Activated CD4-positive, alpha-beta T cell treated with anti-CD3 and anti-CD28 coated beads for 24 hours (primary cell): Measurements from ENCODE around the gene GOLGA5.
"Not testable (repeated sequence)": the region's sequence is repeated elsewhere in the genome, so short reads cannot be mapped to it uniquely, and the experiment has no call there.

Experiments
- DNase-seq, 2 donors: peaks; one replicate each; pipeline ENCODE4 v3.0.0-alpha.2; 2020; ENCODE audit warnings: low read depth in 2 of 2

The GOLGA5 gene, protein sequence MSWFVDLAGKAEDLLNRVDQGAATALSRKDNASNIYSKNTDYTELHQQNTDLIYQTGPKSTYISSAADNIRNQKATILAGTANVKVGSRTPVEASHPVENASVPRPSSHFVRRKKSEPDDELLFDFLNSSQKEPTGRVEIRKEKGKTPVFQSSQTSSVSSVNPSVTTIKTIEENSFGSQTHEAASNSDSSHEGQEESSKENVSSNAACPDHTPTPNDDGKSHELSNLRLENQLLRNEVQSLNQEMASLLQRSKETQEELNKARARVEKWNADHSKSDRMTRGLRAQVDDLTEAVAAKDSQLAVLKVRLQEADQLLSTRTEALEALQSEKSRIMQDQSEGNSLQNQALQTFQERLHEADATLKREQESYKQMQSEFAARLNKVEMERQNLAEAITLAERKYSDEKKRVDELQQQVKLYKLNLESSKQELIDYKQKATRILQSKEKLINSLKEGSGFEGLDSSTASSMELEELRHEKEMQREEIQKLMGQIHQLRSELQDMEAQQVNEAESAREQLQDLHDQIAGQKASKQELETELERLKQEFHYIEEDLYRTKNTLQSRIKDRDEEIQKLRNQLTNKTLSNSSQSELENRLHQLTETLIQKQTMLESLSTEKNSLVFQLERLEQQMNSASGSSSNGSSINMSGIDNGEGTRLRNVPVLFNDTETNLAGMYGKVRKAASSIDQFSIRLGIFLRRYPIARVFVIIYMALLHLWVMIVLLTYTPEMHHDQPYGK

DNA sequence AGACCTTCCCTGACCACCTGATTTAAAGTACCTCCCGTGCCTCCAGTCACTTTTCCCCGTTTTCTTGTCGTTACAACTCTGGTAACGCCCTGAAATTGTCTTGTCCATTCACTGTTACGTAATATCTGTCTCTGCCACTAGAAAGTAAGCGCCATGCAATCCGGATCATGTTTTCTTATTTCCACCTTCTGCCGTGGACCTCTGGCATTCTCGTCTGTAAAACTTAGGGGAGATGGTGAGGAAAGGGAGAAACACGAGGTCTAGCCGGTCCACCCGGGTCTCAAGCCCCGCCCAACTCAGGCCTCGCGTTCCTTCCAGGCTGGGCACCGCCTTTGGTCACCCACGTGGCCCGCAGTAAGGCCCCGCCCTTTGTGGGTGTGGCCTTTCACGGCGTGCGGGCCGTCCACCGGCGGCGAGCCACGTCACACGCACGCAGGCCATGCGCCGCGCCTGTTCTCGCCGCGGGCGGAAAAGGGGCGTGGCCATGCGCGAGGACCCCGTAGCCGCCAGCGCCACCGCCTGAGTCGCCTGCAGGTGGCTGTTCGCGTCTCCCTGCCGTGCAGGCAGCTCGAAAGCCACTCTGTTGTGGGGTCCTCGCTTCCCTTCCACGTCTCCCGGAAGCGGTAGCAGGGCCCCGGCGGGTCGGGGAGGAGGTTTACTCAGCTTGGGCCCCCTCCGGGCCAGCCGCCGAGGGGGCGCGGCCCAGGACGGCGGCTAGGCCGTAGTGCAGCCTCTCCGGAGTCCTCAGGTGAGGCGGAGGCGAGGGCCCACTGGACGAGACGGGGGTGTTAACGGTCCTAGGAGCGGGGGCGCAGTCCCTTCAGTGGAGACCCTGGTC, at the start of gene GOLGA5:
Gene GOLGA5, plus strand, starts transcription at position 597 of the 838 bp plus-strand sequence. CDS start 3,133 bp downstream, outside the sequence.
- DNase-seq = peak; percentile 93 to 96

DNA sequence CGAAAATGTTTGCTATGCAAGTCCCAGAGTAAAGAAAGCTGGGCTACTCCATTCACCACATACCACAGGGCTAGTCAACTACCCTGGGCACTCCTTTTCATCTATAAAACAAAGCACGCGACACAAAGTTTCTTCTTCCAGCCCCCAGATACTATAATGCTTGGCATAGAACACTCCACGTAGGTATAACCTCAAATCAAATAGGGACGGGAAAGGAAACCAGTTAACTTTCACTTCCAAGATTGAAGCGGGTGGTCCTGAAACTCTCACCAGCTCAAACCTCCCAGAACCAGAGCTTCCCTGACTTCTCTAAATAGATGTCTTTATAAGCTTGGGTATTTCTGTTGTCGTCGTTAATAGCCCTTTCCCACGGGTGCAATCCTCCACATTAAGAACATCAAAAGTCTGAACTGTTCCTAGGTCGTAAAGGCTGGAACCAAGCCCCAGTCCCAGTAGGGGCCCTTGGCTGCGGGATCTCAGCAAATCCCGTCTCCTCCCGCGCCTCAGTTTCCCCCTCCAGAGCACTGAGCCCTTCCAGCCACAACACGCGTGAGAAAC, 46.3 kb upstream of the GOLGA5 start:
- DNase-seq = no peak

DNA sequence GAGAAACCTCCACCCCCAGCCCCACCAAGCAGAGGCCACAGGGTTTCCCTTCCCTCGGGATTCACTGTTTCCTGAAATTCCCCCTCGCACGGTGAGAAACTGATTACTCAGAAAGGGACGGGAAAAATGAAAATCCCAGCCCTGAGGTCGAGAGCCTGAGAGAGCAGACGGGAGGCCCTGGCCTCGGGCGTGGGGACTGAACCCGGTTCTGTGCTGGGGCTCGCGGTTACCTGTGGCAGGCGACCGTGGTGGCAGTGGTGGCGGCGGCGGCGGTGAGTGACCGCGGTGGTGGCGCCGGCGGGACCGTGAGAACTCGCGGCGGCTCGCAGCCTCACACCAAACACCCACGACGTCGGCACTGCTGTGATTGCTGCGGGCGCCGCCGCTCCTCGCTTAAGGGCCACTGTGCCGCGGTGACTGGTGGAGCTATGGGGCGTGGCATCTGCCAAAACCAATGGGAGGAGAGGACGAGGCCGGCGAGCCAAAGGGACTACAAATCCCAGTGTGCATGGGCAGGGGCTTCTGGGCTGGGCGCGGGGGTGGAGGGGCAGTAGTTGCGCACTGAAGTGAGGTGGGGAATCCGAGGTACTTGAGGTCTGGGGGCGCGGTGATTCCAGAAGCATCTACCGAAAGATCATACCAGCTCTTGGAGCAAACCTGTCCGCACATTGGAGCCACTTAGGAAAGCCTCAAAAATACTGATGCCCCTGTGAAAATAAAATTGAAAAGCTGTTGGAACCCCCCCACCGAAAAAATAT, 45.7 kb upstream of the GOLGA5 start, which contains the start of gene LGMN:
Gene LGMN, minus strand, starts transcription at position 369 of the 758 bp plus-strand sequence. CDS start 15,841 bp downstream, outside the sequence.
- peak; percentile 62 to 65 for DNase-seq

- peak in 1 of 2 donors; percentile 24 for DNase-seq
These were observed 43.8 kb upstream of the GOLGA5 start for GRCh38 chr14:92750222-92750728.

GRCh38 chr14:92750994-92751400, 43.1 kb upstream of the GOLGA5 start:
- DNase-seq = no peak

- no peak for DNase-seq
These were observed 42.3 kb upstream of the GOLGA5 start for GRCh38 chr14:92751819-92752218.

- DNase-seq = no peak
These were observed 40.9 kb upstream of the GOLGA5 start for GRCh38 chr14:92753250-92753649.

DNA sequence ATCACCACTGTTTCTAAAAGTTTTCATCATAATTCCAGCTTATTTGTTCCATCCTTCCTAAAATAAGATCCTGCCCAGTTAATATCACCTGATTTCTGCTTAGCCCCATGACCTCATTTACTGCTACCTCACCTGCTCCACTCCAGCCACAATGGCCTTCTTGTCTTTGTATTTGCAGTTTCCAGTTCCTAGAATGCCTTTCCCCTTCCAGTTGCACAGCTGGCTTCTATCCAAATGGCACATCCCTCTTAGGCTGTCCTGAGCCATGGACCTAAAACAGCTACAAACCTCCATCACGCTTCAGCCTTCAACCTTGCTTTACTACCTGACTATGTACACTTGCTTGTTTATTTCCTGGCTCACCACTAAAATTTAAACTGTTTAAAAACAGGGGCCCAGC, 39.1 kb upstream of the GOLGA5 start:
- no peak for DNase-seq

GRCh38 chr14:92755495-92755894, 38.6 kb upstream of the GOLGA5 start:
- no peak for DNase-seq

GRCh38 chr14:92756446-92756845, 37.7 kb upstream of the GOLGA5 start:
- DNase-seq = no peak

- no peak for DNase-seq
These were observed 34.8 kb upstream of the GOLGA5 start for GRCh38 chr14:92759300-92759678.

GRCh38 chr14:92759679-92760523, 34.2 kb upstream of the GOLGA5 start:
- no peak for DNase-seq

DNA sequence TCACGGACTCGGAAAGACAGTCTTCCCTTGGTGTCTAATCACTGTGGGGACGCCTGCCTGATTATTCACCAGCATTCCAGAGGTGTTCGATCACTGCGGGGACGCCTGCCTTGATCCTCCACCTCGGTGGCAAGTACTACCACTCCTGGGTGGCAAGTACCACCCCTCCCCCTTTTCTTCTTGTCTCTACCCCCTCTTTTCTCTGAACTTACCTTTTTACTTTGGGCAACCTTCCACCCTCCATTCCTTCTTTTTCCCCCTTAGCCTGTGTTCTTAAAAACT, 33.6 kb upstream of the GOLGA5 start:
- no peak for DNase-seq

DNA sequence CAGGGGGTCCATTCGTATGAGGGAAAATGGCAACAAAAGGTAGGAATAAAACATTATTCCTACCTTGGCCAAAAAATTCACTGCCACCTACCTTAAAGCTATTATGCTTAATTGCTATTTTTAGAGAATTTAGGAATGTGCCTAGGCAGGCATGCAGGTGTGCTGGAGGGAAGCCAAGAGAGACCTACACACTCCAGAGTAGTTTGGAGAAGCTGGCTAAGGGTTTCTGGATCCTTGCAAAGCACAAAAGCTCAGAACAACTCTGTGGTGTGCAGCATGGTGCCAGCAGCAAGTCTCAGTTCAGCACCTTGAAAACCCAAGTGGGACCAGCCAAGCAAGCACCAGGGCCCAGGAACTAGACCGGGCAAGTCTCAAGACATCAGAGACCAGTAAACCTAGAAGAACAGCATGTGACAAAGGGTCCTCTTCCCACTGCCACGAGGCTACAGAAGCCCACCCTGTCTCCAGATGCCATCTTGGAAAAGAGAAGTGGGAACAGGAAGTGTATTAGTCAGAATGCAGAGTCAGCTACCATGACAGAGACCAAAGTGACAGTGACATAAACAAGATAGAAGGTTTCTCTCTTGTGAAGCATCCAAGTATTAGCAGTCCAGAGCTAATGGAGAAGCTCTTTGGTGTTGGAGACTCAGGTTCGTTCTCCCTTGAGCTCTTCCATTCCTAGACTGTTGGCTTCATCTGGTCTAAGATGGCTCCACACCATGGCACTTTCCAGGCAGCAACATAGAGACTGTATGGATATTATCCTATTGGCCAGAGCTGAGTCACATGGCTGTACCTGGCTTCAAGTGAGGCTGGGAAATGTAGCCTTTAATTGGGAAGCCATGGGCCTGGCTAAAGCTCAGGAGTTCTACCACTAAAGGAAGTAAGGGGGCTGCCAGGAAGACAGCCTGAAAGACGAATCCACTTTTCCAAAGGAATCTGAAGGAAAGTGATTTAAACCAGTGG, 30.2 kb upstream of the GOLGA5 start:
- DNase-seq = not testable (repeated sequence)

DNA sequence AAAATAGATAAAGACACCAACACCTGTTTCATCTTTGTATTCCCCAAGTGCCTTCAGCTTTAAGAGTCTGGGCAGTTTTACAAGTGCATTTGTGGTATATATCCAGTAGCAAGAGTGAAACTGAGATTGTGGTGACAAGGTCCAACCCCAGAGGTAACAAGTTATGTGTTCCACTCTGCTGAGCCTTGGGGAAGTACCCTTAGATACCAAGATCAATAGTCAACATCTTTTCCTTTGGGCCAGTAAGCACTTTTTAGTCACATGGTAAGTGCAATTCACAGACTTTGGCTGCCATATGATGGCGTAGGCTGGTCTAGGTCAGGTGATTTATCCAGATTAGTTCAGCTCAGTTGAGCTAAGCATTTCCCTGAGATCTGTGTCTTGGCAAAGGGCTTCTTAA, 25.9 kb upstream of the GOLGA5 start:
- not testable (repeated sequence) for DNase-seq

DNA sequence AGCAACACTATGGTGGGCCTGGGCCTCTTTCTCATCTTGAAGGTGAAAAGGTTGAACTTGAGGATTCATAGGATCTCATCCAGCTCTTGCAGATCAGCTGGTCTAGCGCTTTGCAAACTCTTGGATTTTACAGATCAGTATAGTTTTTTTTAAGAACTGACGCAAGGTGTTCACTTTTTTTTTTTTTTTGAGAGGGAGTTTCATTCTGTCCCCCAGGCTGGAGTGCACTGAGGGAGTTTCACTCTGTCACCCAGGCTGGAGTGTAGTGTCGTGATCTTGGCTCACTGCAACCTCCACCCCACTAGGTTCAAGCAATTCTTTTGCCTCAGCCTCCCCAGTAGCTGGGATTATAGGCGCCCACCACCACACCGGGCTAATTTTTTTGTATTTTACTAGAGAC, 25.3 kb upstream of the GOLGA5 start:
- no peak for DNase-seq

- DNase-seq = no peak
These were observed 23.6 kb upstream of the GOLGA5 start for GRCh38 chr14:92770484-92770883.

- no peak for DNase-seq
These were observed 19.5 kb upstream of the GOLGA5 start for GRCh38 chr14:92774572-92774971.

DNA sequence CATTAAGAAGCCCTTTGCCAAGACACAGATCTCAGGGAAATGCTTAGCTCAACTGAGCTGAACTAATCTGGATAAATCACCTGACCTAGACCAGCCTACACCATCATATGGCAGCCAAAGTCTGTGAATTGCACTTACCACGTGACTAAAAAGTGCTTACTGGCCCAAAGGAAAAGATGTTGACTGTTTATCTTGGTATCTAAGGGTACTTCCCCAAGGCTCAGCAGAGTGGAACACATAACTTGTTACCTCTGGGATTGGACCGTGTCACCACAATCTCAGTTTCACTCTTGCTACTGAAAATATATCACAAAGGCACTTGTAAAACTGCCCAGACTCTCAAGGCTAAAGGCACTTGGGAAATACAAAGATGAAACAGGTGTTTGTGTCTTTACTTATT, 18.8 kb upstream of the GOLGA5 start:
- not testable (repeated sequence) for DNase-seq
